Esophagus mucosa (tissue), 1 donor: ENCODE measurements around the gene MYO9A. TPM values are rescaled to one million over a fixed set of nuclear protein-coding genes. Genes with fewer than 3 reads are reported as not detected.
"Not testable (repeated sequence)": the region's sequence is repeated elsewhere in the genome, so short reads cannot be mapped to it uniquely, and the experiment has no call there.

Source experiments
- ATAC-seq: fragments of 200-7000 bp; cut with Tn5 transposase; one replicate; pipeline ENCODE4 v1.9.1; 2020
- total RNA-seq: library from RNA; stranded (reverse); gene quantifications from one replicate; pipeline ENCODE4 v1.2.4, GENCODE V29; 2023
- donor health status: DM: yes; HTN: yes; CAD: no.

Gene MYO9A
- total RNA-seq, 1 donor from 2014 or later, result 23.1 TPM

- no peak for ATAC-seq
These were observed 25.9 kb downstream of the MYO9A start for GRCh38 chr15:72092006-72092405.

- ATAC-seq, result no peak
These were observed 30.9 kb downstream of the MYO9A start for GRCh38 chr15:72086920-72087648.

GRCh38 chr15:72086010-72086697 is 31.8 kb downstream of the MYO9A start:
- ATAC-seq, result peak; percentile 92

GRCh38 chr15:72082176-72082575 is 35.8 kb downstream of the MYO9A start:
- no peak for ATAC-seq

GRCh38 chr15:72078887-72079286 is 39.1 kb downstream of the MYO9A start:
- ATAC-seq, result no peak

- no peak for ATAC-seq
These were observed 40.0 kb downstream of the MYO9A start for GRCh38 chr15:72077950-72078349.

- no peak for ATAC-seq
These were observed 43.5 kb downstream of the MYO9A start for GRCh38 chr15:72074335-72075060.

GRCh38 chr15:72071448-72071825 is 46.5 kb downstream of the MYO9A start:
- ATAC-seq, result not testable (repeated sequence)

- ATAC-seq, result no peak
These were observed 47.0 kb downstream of the MYO9A start for GRCh38 chr15:72070817-72071447.

GRCh38 chr15:72068856-72069255 is 49.1 kb downstream of the MYO9A start:
- ATAC-seq, result no peak

- ATAC-seq, result no peak
These were observed 52.1 kb downstream of the MYO9A start for GRCh38 chr15:72065801-72066200.

GRCh38 chr15:72063186-72063585 is 54.8 kb downstream of the MYO9A start:
- ATAC-seq, result no peak

- no peak for ATAC-seq
These were observed 55.6 kb downstream of the MYO9A start for GRCh38 chr15:72062319-72062718.

GRCh38 chr15:72060687-72061250 is 57.2 kb downstream of the MYO9A start:
- ATAC-seq, result no peak

GRCh38 chr15:72058585-72058984 is 59.4 kb downstream of the MYO9A start:
- no peak for ATAC-seq

GRCh38 chr15:72057548-72058091 is 60.3 kb downstream of the MYO9A start:
- ATAC-seq, result no peak

- ATAC-seq, result not testable (repeated sequence)
These were observed 61.7 kb downstream of the MYO9A start for GRCh38 chr15:72056217-72056616.

- not testable (repeated sequence) for ATAC-seq
These were observed 64.7 kb downstream of the MYO9A start for GRCh38 chr15:72053297-72053696.

- no peak for ATAC-seq
These were observed 67.2 kb downstream of the MYO9A start for GRCh38 chr15:72050700-72051099.

- ATAC-seq, result no peak
These were observed 70.9 kb downstream of the MYO9A start for GRCh38 chr15:72047020-72047419.

- ATAC-seq, result no peak
These were observed 73.0 kb downstream of the MYO9A start for GRCh38 chr15:72044956-72045355.

- ATAC-seq, result no peak
These were observed 75.1 kb downstream of the MYO9A start for GRCh38 chr15:72042865-72043264.
